GM12878 (cell line): ENCODE data around the gene SNX11. TPM values are rescaled to one million over a fixed set of nuclear protein-coding genes. Genes with fewer than 3 reads are reported as not detected.

Experiments used
- ATF7 ChIP-seq: fragments of 450-650 bp; IDR thresholded peaks from 2 replicates; pipeline ENCODE4 v1.6.1; 2016; ENCODE audit warnings: low read depth, mild to moderate bottlenecking
- BHLHE40 ChIP-seq, 2 experiments: fragments of 450-650 bp in 1 of 2; IDR thresholded peaks; 2 replicates each; pipeline ENCODE4 v1.6.1; 2011 to 2017; ENCODE audit warnings: low read depth in 2 of 2, borderline replicate concordance in 1 of 2, improper control_type of control experiment in 1 of 2, low read length in 1 of 2, mild to moderate bottlenecking in 1 of 2
- EED ChIP-seq: sonication (generic); IDR thresholded peaks from 2 replicates; pipeline ENCODE4 v1.6.1; 2016; ENCODE audit warnings: antibody characterized with exemption, low read depth
- IKZF2 ChIP-seq, 2 experiments: fragments of 450-650 bp; IDR thresholded peaks; 2 replicates each; pipeline ENCODE4 v1.6.1; 2017; ENCODE audit warnings: mild to moderate bottlenecking in 2 of 2, moderate library complexity in 2 of 2
- LARP7 ChIP-seq: fragments of 450-650 bp; IDR thresholded peaks from 2 replicates; pipeline ENCODE4 v1.6.1; 2017; ENCODE audit warnings: mild to moderate bottlenecking
- MTA3 ChIP-seq: IDR thresholded peaks from 2 replicates; pipeline ENCODE4 v1.6.1; 2012; ENCODE audit warnings: low read length, inconsistent platforms, borderline replicate concordance
- NBN ChIP-seq: fragments of 450-650 bp; IDR thresholded peaks from 2 replicates; pipeline ENCODE4 v1.6.1; 2016
- NRF1 ChIP-seq: conservative IDR thresholded peaks from 2 replicates; pipeline ENCODE4 v1.6.1; 2011; ENCODE audit warnings: mild to moderate bottlenecking, low read depth, low read length, improper control_type of control experiment
- PAX8 ChIP-seq: fragments of 450-650 bp; IDR thresholded peaks from 2 replicates; pipeline ENCODE4 v1.6.1; 2017; ENCODE audit warnings: mild to moderate bottlenecking, moderate library complexity
- RCOR1 ChIP-seq: conservative IDR thresholded peaks from 2 replicates; pipeline ENCODE4 v1.6.1; 2012; ENCODE audit warnings: low read depth, low read length, improper control_type of control experiment
- RELA ChIP-seq: fragments of 450-650 bp; IDR thresholded peaks from 2 replicates; pipeline ENCODE4 v1.8.0; 2014; ENCODE audit warnings: borderline replicate concordance; ENCODE audit not compliant: partially characterized antibody
- SIN3A ChIP-seq: IDR thresholded peaks from 2 replicates; pipeline ENCODE4 v1.6.1; 2012; ENCODE audit warnings: low read depth, low read length, improper control_type of control experiment
- SMARCA5 ChIP-seq: fragments of 450-650 bp; IDR thresholded peaks from 2 replicates; pipeline ENCODE4 v1.6.1; 2017; ENCODE audit warnings: mild to moderate bottlenecking
- STAT3 ChIP-seq: IDR thresholded peaks from 2 replicates; pipeline ENCODE4 v1.6.1; 2011; ENCODE audit warnings: low read depth, low read length, improper control_type of control experiment
- polyA plus RNA-seq, 11 experiments: library from polyadenylated mRNA; depleted of rRNA in 4 of 11; unstranded in 6 of 11; stranded (reverse) in 5 of 11; fragments of >200 nt; fragmentation: Nextera tagmentation in 4 of 11; fragmentation: Illumina TruSeq in 1 of 11; extraction: Ambion mirVana in 4 of 11; extraction: Trizol in 1 of 11; gene quantifications; 1 replicate in 1 of 11; 2 replicates in 10 of 11; pipeline versions ENCODE4 v1.2.1 to v1.2.3, GENCODE V29; 2011 to 2016; ENCODE audit warnings: inconsistent platforms in 2 of 11, missing spikeins in 2 of 11, low read depth in 1 of 11
- total RNA-seq, 4 experiments: library from RNA; depleted of rRNA in 3 of 4; stranded (reverse); fragments of >200 nt in 3 of 4; fragmentation: Illumina TruSeq in 1 of 4; extraction: Trizol in 1 of 4; gene quantifications; 2 replicates each; pipeline versions ENCODE4 v1.2.1 to v1.2.3, GENCODE V29; 2013 to 2021
- TF ChIP-seq, protein P1 (sequence below): fragments of 450-650 bp; IDR thresholded peaks from 2 replicates; pipeline ENCODE4 v1.6.1; 2017; ENCODE audit warnings: borderline replicate concordance
- TF ChIP-seq, protein P2 (sequence below): IDR thresholded peaks from 2 replicates; pipeline ENCODE4 v1.6.1; 2012; ENCODE audit warnings: improper control_type of control experiment, low read depth, low read length; ENCODE audit not compliant: insufficient replicate concordance
- TF ChIP-seq, protein P3 (sequence below): IDR thresholded peaks from 2 replicates; pipeline ENCODE4 v1.6.1; 2011; ENCODE audit warnings: borderline replicate concordance, low read depth, mild to moderate bottlenecking, moderate library complexity, low read length; ENCODE audit not compliant: insufficient read depth, poor library complexity, severe bottlenecking
- TF ChIP-seq, protein P4 (sequence below): fragments of 450-650 bp; IDR thresholded peaks from 2 replicates; pipeline ENCODE4 v1.6.1; 2017; ENCODE audit warnings: mild to moderate bottlenecking, moderate library complexity

The SNX11 gene
- total and polyA plus RNA-seq, 10 of the 15 experiments (the other 5 are each of a cell fraction or from before 2014, with no cell fraction given), result 34.2 to 127 (median 61.8) TPM

DNA sequence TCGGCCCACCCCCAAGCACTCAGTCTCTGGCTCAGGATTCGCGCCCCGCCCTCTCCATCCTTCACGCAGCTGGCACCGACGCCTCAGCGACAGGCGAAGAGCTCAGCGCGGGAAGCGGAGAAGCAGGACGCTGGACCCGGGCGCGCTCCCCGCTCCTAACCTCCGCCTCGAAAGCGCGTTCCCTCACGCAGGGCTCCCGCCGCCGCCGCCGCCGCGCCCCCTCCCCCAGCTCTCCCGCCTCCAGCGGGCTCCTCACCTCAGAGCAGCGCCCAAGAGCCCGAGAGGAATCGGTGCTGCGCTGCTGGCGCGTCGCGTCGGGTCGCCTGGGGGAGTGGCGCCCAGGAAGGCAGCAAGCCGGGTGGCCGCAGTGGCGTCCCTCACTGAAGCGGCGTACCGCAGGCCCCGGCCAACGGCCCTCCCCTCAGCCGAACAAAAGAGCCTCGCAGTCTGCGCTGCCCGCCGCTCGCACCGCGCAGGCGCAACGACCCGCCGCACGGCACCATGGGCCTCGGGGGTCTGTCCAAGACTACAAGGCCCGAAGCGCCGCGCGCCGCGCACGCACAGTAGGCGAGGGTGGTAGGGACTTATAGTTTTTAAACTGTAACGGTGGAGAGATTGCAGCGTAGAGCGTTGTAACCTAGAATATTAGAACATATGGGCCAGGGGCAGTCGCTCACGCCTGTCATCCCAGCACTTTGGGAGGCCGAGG lies 6.4 kb upstream of the SNX11 start, which contains the start of gene CBX1 (continued):
- TF ChIP-seq, protein P1, sequence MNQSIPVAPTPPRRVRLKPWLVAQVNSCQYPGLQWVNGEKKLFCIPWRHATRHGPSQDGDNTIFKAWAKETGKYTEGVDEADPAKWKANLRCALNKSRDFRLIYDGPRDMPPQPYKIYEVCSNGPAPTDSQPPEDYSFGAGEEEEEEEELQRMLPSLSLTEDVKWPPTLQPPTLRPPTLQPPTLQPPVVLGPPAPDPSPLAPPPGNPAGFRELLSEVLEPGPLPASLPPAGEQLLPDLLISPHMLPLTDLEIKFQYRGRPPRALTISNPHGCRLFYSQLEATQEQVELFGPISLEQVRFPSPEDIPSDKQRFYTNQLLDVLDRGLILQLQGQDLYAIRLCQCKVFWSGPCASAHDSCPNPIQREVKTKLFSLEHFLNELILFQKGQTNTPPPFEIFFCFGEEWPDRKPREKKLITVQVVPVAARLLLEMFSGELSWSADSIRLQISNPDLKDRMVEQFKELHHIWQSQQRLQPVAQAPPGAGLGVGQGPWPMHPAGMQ, result no peak
- no peak; a peak in 1 of 4 replicates for TF ChIP-seq IKZF2 (IDR thresholded peaks at IDR 0.05)
- peak; percentile 70 for TF ChIP-seq NBN
- TF ChIP-seq SIN3A, result no peak
- TF ChIP-seq MTA3, result no peak
- peak in 1 of 2 experiments; percentile 56; a peak in 1 of 4 replicates for TF ChIP-seq BHLHE40 (IDR thresholded peaks at IDR 0.05; ENCODE audit: borderline replicate concordance in 1 of 2, low read depth in 2 of 2, low read length in 1 of 2)
- 0 out of 2 replicates have a peak, but pooled peaks have one; percentile 13 for TF ChIP-seq ATF7
- TF ChIP-seq PAX8, result no peak
- 0 out of 2 replicates have a peak, but pooled peaks have one; percentile 76 for TF ChIP-seq RCOR1
- peak; percentile 91 for TF ChIP-seq NRF1
- TF ChIP-seq, protein P2, sequence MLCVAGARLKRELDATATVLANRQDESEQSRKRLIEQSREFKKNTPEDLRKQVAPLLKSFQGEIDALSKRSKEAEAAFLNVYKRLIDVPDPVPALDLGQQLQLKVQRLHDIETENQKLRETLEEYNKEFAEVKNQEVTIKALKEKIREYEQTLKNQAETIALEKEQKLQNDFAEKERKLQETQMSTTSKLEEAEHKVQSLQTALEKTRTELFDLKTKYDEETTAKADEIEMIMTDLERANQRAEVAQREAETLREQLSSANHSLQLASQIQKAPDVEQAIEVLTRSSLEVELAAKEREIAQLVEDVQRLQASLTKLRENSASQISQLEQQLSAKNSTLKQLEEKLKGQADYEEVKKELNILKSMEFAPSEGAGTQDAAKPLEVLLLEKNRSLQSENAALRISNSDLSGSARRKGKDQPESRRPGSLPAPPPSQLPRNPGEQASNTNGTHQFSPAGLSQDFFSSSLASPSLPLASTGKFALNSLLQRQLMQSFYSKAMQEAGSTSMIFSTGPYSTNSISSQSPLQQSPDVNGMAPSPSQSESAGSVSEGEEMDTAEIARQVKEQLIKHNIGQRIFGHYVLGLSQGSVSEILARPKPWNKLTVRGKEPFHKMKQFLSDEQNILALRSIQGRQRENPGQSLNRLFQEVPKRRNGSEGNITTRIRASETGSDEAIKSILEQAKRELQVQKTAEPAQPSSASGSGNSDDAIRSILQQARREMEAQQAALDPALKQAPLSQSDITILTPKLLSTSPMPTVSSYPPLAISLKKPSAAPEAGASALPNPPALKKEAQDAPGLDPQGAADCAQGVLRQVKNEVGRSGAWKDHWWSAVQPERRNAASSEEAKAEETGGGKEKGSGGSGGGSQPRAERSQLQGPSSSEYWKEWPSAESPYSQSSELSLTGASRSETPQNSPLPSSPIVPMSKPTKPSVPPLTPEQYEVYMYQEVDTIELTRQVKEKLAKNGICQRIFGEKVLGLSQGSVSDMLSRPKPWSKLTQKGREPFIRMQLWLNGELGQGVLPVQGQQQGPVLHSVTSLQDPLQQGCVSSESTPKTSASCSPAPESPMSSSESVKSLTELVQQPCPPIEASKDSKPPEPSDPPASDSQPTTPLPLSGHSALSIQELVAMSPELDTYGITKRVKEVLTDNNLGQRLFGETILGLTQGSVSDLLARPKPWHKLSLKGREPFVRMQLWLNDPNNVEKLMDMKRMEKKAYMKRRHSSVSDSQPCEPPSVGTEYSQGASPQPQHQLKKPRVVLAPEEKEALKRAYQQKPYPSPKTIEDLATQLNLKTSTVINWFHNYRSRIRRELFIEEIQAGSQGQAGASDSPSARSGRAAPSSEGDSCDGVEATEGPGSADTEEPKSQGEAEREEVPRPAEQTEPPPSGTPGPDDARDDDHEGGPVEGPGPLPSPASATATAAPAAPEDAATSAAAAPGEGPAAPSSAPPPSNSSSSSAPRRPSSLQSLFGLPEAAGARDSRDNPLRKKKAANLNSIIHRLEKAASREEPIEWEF, result no peak
- TF ChIP-seq STAT3, result no peak
- TF ChIP-seq, protein P3, sequence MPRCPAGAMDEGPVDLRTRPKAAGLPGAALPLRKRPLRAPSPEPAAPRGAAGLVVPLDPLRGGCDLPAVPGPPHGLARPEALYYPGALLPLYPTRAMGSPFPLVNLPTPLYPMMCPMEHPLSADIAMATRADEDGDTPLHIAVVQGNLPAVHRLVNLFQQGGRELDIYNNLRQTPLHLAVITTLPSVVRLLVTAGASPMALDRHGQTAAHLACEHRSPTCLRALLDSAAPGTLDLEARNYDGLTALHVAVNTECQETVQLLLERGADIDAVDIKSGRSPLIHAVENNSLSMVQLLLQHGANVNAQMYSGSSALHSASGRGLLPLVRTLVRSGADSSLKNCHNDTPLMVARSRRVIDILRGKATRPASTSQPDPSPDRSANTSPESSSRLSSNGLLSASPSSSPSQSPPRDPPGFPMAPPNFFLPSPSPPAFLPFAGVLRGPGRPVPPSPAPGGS, result peak; percentile 38
- TF ChIP-seq SMARCA5, result peak; percentile 99
- 0 out of 2 replicates have a peak, but pooled peaks have one; percentile 21 for TF ChIP-seq EED
- TF ChIP-seq LARP7, result peak; percentile 97
- TF ChIP-seq RELA, result peak; percentile 8
- TF ChIP-seq, protein P4, sequence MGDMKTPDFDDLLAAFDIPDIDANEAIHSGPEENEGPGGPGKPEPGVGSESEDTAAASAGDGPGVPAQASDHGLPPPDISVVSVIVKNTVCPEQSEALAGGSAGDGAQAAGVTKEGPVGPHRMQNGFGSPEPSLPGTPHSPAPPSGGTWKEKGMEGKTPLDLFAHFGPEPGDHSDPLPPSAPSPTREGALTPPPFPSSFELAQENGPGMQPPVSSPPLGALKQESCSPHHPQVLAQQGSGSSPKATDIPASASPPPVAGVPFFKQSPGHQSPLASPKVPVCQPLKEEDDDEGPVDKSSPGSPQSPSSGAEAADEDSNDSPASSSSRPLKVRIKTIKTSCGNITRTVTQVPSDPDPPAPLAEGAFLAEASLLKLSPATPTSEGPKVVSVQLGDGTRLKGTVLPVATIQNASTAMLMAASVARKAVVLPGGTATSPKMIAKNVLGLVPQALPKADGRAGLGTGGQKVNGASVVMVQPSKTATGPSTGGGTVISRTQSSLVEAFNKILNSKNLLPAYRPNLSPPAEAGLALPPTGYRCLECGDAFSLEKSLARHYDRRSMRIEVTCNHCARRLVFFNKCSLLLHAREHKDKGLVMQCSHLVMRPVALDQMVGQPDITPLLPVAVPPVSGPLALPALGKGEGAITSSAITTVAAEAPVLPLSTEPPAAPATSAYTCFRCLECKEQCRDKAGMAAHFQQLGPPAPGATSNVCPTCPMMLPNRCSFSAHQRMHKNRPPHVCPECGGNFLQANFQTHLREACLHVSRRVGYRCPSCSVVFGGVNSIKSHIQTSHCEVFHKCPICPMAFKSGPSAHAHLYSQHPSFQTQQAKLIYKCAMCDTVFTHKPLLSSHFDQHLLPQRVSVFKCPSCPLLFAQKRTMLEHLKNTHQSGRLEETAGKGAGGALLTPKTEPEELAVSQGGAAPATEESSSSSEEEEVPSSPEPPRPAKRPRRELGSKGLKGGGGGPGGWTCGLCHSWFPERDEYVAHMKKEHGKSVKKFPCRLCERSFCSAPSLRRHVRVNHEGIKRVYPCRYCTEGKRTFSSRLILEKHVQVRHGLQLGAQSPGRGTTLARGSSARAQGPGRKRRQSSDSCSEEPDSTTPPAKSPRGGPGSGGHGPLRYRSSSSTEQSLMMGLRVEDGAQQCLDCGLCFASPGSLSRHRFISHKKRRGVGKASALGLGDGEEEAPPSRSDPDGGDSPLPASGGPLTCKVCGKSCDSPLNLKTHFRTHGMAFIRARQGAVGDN, result peak; percentile 50; the same call in 1 of the 2 replicates
